GM13977 (cell line): ENCODE data around the gene NPDC1.

Experiments used
- DNase-seq: peaks from one replicate; pipeline ENCODE4 v3.0.0; 2012; ENCODE audit warnings: low spot score
- in situ Hi-C: fragments of 300-500 bp; cut with MboI; formaldehyde crosslinking; loops from one replicate; pipeline ENCODE4 v1.12.0; 2022; ENCODE audit warnings: low sequenced_read_pairs, low pct_unique_long_range_greater_than_20kb, mixed read lengths, inconsistent platforms; ENCODE audit not compliant: unreplicated experiment
- TF ChIP-seq, protein P1 (sequence below): IDR thresholded peaks from 2 replicates; pipeline ENCODE4 v1.5.1; 2012; ENCODE audit warnings: mild to moderate bottlenecking, control low read depth; ENCODE audit not compliant: insufficient read depth; ENCODE audit errors: extremely low read depth, missing control alignments

NPDC1 gene

DNA sequence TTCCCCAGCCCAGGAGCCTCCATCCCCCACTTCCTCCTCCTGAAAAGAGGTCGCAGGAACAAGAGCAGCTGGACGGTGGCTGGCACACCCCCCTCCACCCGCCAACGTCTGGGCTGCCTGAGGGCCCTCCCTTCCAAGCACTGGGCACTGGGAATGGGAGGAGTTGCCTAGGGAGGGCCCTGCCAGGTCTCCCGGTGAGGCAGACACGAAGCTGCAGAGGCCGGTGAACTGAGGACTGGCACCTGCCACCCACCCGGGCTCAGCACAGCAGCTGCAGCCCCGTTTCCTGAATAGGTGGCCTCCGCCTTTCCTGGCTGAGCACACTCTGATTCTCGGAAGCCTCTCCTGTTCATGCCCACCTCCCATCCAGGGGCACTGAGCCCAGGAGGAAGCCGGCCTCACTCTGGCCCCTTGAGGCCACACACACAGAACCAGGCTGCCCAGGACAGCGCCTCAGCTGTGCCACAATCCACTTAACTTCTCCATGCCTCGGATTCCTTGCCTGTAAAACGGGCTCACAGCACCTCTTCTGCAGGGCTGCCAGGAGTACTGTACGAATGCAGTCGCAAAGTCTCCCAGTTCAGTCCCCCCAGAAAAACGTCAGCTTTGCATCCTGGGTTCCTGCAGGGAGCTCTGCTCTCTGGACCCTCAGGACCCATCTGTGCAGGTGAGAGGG, 1.3 kb downstream of the NPDC1 start:
- in situ Hi-C loops = no loop called here
- TF ChIP-seq, protein P1, sequence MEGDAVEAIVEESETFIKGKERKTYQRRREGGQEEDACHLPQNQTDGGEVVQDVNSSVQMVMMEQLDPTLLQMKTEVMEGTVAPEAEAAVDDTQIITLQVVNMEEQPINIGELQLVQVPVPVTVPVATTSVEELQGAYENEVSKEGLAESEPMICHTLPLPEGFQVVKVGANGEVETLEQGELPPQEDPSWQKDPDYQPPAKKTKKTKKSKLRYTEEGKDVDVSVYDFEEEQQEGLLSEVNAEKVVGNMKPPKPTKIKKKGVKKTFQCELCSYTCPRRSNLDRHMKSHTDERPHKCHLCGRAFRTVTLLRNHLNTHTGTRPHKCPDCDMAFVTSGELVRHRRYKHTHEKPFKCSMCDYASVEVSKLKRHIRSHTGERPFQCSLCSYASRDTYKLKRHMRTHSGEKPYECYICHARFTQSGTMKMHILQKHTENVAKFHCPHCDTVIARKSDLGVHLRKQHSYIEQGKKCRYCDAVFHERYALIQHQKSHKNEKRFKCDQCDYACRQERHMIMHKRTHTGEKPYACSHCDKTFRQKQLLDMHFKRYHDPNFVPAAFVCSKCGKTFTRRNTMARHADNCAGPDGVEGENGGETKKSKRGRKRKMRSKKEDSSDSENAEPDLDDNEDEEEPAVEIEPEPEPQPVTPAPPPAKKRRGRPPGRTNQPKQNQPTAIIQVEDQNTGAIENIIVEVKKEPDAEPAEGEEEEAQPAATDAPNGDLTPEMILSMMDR = no peak
- no peak for DNase-seq

DNA sequence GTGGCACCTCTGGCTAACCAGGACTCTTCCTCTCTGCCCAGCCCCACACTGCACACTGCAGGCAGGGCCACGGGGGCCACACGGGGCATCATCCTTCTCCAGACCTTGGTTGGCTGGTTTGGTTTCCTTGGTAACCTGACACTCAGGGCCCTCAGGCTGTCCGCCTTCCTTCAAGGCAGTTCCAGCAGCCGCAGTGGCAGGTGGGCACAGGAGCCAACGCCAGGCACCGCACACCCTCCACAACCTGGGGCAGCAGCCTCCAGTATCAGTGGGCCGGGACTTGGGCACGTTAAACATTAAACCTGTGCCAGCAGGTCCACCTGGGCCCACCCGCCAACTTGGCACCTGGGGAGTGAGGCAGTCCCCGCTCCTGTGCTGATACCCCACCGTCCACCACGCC, 1.9 kb downstream of the NPDC1 start:
- in situ Hi-C loops = no loop called here
- TF ChIP-seq, protein P1 = no peak
- no peak for DNase-seq

DNA sequence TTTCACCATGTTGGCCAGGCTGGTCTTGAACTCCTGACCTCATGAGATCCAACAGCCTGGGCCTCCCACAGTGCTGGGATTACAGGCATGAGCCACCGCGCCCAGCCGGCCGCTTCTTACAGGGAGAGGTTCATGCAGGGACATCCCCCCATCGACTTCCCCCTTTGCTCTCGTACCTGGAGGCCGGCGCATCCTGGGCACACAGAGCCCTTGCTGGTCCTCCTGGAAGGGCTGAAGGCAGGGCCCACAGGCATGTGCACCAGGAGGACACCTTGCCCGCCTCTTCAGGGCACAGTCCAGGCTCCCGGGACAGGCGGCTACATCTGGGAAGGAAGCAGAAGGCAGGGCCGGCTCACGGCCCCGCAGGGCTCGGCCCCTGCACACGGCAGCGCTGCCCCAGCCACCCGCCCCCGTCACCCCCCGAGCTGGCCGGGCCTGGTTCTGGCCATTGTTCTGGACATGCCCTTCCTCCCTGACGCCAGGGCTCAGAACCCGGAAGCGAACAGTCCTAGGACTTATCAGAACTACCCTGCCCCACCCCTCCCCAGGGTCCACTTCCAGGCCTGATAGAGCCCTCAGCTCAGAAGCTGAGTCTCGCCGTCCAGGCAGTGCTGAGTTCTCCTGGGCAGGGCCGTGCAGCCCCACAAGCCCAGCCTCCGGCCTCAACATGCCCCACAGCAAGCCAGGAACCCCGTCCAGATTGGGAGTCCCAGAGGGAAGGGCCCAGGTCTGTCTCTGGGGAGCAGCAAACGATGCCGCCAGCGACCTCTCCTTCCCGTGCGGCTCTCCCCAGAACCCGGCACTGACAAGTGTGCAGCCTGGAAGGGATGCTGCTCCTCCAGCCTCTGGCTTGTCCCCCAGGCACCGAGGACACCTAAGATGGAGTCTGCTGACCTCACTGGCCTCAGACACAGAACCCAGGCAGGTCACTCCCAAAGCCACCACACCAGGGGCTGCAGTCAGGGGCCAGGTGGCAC, 2.9 kb downstream of the NPDC1 start:
- TF ChIP-seq, protein P1 = no peak
- no peak for DNase-seq
- in situ Hi-C loops = no loop called here

DNA sequence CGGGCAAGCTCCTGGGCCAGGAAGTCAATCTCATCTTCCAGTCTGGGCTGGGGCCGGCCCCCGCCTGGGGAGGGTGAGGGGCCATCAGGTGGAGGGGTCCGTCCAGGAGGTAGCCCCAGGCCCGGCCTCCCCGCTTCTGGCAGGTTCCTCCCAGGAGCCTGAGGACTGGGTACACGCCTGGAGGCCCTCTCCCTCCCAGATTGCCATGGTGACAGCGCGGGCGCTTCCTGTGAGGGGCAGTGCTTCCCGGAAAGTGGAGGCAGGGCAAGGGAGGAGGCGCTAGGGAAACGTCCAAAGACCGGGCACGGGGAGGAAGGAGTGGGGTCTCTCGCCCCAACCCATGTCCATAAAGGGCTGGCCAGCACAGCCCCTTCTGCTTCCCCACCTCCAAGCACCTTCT, 4.9 kb downstream of the NPDC1 start:
- in situ Hi-C loops = no loop called here
- TF ChIP-seq, protein P1 = no peak
- DNase-seq = no peak

DNA sequence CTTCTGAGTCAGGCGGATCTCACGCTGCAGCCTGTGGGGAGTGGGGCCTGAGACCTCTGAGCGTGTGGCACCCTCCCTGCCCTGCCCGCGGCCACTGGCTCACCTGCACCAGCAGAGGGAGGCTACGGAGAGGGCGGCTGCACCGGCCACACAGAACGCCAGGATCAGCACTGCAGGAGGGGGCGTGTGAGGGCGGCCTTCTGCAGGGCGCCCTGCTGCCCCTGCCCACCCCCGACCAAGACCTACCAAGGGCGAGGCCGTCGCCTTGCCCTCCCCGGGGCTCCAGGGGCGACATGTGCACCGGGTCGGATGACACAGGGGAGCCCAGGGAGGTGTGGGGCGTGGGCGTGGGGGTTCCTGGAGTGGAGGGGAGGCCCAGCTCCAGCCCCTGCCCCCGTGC, 5.4 kb downstream of the NPDC1 start:
- TF ChIP-seq, protein P1 = no peak
- no peak for DNase-seq
- in situ Hi-C loops = no loop called here

DNA sequence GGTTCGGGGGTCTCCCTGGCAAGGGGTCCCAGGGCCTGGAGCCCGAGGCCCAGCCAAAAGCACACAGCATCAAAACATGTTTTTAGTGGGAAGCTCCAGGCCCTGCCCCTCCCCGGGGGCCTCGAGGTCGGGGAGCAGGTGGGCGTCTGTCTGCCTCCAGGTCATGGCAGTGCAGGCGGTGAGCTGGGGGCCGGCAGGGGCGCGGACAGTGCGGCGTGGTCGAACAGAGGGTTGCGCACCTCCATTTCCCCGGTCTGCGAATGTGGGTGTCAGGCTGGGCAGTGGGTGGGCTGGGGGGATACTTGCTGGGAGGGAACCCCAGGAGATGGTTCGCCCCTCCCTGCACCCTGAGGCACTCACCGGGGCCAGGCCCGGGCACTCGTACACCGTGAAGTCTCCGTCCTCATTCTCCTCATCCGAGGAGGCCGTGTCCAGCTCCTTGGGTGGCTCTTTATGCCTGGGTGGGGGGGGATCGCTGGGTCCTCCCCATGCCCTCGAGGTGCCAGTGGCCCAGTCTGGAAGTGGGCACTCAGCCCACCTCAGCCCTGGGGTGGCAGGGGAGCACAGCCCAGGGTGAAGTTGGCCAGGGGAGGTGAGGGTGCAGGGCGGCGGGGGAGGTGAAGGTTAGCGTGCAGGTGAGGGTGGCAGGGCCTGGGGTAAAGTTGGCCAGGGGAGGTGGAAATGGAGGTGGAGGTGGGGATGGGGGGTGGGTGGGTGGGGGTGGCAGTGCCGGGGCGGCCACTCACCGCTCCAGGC, 6.2 kb downstream of the NPDC1 start:
- in situ Hi-C loops = loop anchor here (10.0 kb wide), 1 partner anchor 265 kb away; no protein-coding TSS in a partner anchor
- TF ChIP-seq, protein P1 = no peak

More for the DNA sequence above, 6.2 kb downstream of the NPDC1 start:
- no peak for DNase-seq
